Brain microvascular endothelial cell (primary cell): Measurements from ENCODE around the gene EHBP1.

Source experiments
- DNase-seq: peaks from one replicate; pipeline ENCODE4 v3.0.0-alpha.2; 2020
- H3K27ac ChIP-seq: fragments of 250-450 bp; sonication (Bioruptor Pico); 2 replicates; pipeline ENCODE4 v1.5.1; 2020; ENCODE audit warnings: mild to moderate bottlenecking, moderate library complexity
- H3K27me3 ChIP-seq: fragments of 250-450 bp; sonication (Bioruptor Pico); replicated peaks from 2 replicates; pipeline ENCODE4 v1.5.1; 2020; ENCODE audit warnings: mild to moderate bottlenecking
- H3K36me3 ChIP-seq: fragments of 250-450 bp; sonication (Bioruptor Pico); replicated peaks from 2 replicates; pipeline ENCODE4 v1.5.1; 2020; ENCODE audit warnings: mild to moderate bottlenecking
- H3K4me3 ChIP-seq: 2 replicates; pipeline ENCODE4 v1.5.1; 2011; ENCODE audit warnings: low read depth, mild to moderate bottlenecking, control low read depth, low read length, moderate library complexity
- in situ Hi-C: cut with HindIII; loops from 2 replicates; pipeline ENCODE4 v1.10.0; 2017; ENCODE audit warnings: low sequenced_read_pairs, low pct_ligation_motif_present
- TF ChIP-seq, protein P1 (sequence below): IDR thresholded peaks from 2 replicates; pipeline ENCODE4 v1.5.1; 2011; ENCODE audit warnings: low read depth, mild to moderate bottlenecking, moderate library complexity, low read length, control low read depth, inconsistent platforms; ENCODE audit errors: missing control alignments

EHBP1 gene

DNA sequence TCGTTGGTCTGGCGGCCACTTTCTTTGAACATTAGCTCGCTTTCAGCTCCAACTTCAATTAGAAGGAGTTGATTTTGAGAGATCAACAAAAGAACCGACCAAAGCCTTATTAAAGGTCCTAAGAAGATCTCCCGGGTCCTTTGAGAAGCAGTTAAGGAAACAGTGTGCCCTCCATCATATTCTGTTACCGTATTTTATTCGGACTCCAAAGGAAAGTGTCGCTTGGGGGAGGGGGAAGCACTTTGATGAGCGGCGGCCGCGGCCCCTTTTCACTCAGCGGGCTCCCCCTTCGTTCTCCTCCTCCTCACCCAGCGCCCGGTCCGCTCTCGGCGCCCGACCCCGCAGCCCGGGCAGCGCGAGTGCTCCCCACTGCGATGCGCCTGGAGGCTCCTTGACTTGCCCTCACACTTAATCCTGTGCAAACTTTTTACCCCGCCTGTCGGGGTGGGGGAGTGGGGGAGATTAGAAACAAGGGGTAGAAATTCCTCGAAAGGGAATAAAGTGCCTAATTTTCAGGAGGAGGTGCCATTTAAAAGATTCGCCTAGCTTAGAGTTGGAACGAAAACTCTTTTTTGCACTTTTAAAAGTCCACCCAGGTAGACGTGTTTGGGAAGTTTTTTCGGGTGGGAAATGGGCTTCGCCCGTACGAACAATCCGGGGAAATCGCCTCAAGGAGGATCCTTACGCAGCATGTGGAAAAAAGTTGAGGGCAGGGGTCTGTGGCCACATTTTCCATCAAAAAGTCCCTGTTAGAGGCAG is 343.9 kb downstream of the EHBP1 start:
- H3K36me3 ChIP-seq = no peaks in the 10 kb centered on the region
- no peak overlapping the region for H3K27ac ChIP-seq
- in situ Hi-C loops = no loop called here
- TF ChIP-seq, protein P1, sequence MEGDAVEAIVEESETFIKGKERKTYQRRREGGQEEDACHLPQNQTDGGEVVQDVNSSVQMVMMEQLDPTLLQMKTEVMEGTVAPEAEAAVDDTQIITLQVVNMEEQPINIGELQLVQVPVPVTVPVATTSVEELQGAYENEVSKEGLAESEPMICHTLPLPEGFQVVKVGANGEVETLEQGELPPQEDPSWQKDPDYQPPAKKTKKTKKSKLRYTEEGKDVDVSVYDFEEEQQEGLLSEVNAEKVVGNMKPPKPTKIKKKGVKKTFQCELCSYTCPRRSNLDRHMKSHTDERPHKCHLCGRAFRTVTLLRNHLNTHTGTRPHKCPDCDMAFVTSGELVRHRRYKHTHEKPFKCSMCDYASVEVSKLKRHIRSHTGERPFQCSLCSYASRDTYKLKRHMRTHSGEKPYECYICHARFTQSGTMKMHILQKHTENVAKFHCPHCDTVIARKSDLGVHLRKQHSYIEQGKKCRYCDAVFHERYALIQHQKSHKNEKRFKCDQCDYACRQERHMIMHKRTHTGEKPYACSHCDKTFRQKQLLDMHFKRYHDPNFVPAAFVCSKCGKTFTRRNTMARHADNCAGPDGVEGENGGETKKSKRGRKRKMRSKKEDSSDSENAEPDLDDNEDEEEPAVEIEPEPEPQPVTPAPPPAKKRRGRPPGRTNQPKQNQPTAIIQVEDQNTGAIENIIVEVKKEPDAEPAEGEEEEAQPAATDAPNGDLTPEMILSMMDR = no peak
- no peak for DNase-seq
- peaks cover 62% of the 10 kb centered on the region for H3K27me3 ChIP-seq
- no peak overlapping the region for H3K4me3 ChIP-seq

DNA sequence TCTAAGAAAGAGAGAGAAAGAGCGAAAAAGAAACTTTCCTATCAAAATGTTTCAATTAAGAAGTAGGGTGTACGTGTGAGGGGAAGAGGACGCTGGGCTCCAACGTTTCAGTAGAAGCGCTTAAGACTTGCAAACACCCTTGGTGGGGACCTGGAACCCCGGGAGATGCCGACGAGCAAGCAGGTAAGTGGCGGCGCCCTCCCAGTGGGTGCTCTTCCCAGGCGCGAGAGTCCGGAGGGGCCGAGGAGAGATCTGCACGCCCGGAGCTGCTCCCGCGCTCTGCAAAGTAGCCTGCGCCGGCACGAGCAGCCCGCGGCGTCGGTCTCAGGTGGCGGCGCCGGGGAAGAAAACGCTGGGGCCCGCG is 344.4 kb downstream of the EHBP1 start:
- Histone ChIP-seq H3K4me3 (peak overlapping the region; percentile 9), H3K36me3 (no peaks in the 10 kb centered on the region), H3K27ac (no peak overlapping the region), H3K27me3 (peaks cover 68% of the 10 kb centered on the region)
- in situ Hi-C loops = no loop called here
- TF ChIP-seq, protein P1 = no peak
- DNase-seq = no peak

DNA sequence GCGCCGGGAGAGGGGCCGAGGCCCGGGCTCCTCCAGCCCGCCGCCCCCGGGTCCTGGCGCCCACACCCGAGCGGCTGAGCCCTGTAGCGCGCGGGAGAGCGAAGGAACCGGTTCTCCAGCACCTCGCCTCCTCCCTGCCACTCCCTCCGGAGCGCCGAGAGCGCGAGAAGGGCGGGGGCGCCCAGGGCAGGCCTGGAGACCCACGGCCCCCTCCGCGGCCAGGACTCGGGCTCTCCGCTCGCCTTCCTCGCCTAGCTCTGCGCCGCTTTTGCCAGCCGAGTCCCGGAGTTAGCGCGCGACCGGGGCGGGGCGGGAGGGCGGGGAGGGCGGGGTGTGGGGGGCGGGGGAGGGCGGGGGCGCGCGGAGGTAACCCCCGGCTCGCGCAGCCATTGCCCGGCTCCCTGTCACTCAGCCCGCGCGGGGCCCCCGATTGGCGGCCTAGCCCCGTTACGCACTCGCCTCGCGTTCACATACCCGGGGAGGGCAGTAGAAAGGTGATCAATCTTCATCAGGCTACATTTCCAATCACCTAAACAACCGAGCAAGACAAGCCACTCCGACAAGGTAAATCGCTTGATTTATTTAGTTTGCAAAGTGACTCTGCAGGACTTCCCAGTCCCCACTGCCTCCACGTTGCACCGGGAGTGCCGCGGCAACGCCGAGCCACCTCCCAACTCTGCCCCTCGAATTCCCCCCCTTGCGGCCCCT is 345.0 kb downstream of the EHBP1 start, which contains the start of gene OTX1:
Gene OTX1 (plus strand): TSS at position 497 of the 708 bp plus-strand sequence. CDS start 2,161 bp downstream, outside the sequence.
- peaks cover 73% of the 10 kb centered on the region for H3K27me3 ChIP-seq
- H3K36me3 ChIP-seq = no peaks in the 10 kb centered on the region
- peak within 1 kb of the TSS; percentile 50 for H3K4me3 ChIP-seq
- TF ChIP-seq, protein P1 = no peak
- in situ Hi-C loops = no loop called here
- no peak for DNase-seq
- H3K27ac ChIP-seq = no peak within 1 kb of the TSS

DNA sequence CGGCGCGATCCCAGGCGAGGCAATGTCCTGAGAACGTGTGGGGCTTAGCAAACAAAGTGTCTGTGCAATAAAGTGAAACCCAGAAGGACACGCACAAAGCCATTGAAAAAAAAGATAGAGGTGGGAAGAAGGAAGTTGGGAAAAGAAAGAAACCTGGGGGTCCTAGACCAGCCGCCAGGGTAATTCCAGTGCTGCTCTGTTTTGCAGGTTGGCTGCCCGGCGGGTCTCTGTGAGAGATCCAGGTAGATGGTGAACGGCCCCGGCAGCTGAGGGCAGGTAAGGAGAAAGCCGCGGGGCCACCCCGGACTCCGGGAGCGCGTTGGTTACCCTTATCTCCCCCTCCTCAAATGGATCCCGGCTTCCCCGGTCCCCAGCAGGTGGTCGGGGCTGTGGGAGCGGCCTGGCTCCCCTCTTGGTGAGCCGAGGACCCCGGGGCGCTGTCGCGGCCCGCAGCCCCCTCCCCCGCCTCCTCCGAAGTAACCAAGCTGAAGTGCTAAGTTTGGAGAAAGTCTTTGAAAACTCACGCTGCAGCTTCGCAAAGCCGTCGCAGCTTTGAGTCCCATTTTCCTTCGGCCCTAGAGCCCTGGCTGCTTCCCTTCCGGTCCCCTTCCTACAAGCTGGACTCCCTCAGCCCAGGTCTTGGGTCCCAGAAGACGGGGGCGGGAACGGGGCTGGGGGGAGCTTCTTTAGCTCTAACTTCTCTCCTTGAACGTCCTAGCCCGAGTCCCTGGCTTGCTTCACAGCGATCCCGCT is 345.7 kb downstream of the EHBP1 start:
- Histone ChIP-seq H3K36me3 (no peaks in the 10 kb centered on the region), H3K27me3 (peaks cover 81% of the 10 kb centered on the region), H3K27ac (no peak overlapping the region), H3K4me3 (peak overlapping the region; percentile 50)
- no peak for DNase-seq
- in situ Hi-C loops = no loop called here
- TF ChIP-seq, protein P1 = no peak

- TF ChIP-seq, protein P1 = no peak
- peaks cover 87% of the 10 kb centered on the region for H3K27me3 ChIP-seq
- H3K4me3 ChIP-seq = no peak overlapping the region
- in situ Hi-C loops = no loop called here
- DNase-seq = no peak
- H3K27ac ChIP-seq = no peak overlapping the region
- H3K36me3 ChIP-seq = no peaks in the 10 kb centered on the region
Observed at GRCh38 chr2:63051795-63052333, 346.4 kb downstream of the EHBP1 start.
